Testis (tissue), 2 donors: ENCODE measurements around the gene WDFY2.

Source experiments
- CTCF ChIP-seq, 3 experiments: fragments of 450-650 bp in 2 of 3; fragments of 200-600 bp in 1 of 3; sonication (generic) in 1 of 3; IDR thresholded peaks; one replicate each; pipeline ENCODE4 v1.5.1; 2016 to 2019; ENCODE audit warnings: antibody characterized with exemption in 3 of 3, mild to moderate bottlenecking in 2 of 3, moderate library complexity in 1 of 3
- POLR2A ChIP-seq: fragments of 450-650 bp; IDR thresholded peaks from one replicate; pipeline ENCODE4 v1.6.1; 2017; ENCODE audit warnings: antibody characterized with exemption, mild to moderate bottlenecking, moderate library complexity

GRCh38 chr13:51647067-51647466 lies 62.8 kb downstream of the WDFY2 start:
- TF ChIP-seq CTCF (IDR thresholded peaks at IDR 0.05): no peak
- no peak for TF ChIP-seq POLR2A
